Mesendoderm (in vitro differentiated cells): ENCODE measurements around the gene RAB40A.
"Not testable (repeated sequence)": the region's sequence is repeated elsewhere in the genome, so short reads cannot be mapped to it uniquely, and the experiment has no call there.

Source experiments
- DNase-seq: peaks from one replicate; pipeline ENCODE4 v3.0.0; 2013
- H2AK5ac ChIP-seq: 2 replicates; pipeline ENCODE4 v1.6.1; 2013; ENCODE audit warnings: low read length, inconsistent platforms
- H2BK120ac ChIP-seq: 2 replicates; pipeline ENCODE4 v1.6.1; 2013; ENCODE audit warnings: low read depth, mild to moderate bottlenecking, low read length, moderate library complexity, mixed read lengths
- H2BK15ac ChIP-seq: replicated peaks from 2 replicates; pipeline ENCODE4 v1.6.1; 2013; ENCODE audit warnings: low read depth, mild to moderate bottlenecking, moderate library complexity
- H2BK5ac ChIP-seq: 2 replicates; pipeline ENCODE4 v1.6.1; 2013; ENCODE audit warnings: low read length, inconsistent platforms
- H3K18ac ChIP-seq: 2 replicates; pipeline ENCODE4 v1.6.1; 2013; ENCODE audit warnings: mild to moderate bottlenecking, low read length, mixed read lengths
- H3K23ac ChIP-seq: one replicate; pipeline ENCODE4 v1.6.1; 2013; ENCODE audit warnings: low read length
- H3K27ac ChIP-seq: 2 replicates; pipeline ENCODE4 v1.5.1; 2013; ENCODE audit warnings: low read depth, mild to moderate bottlenecking, inconsistent platforms, low read length, moderate library complexity
- H3K27me3 ChIP-seq: 2 replicates; pipeline ENCODE4 v1.6.1; 2013; ENCODE audit warnings: low read length, control low read depth, mild to moderate bottlenecking, inconsistent platforms; ENCODE audit not compliant: insufficient read depth, poor library complexity
- H3K36me3 ChIP-seq: 2 replicates; pipeline ENCODE4 v1.6.1; 2013; ENCODE audit warnings: low read length, inconsistent platforms; ENCODE audit not compliant: control insufficient read depth, insufficient read depth
- H3K4ac ChIP-seq: one replicate; pipeline ENCODE4 v1.6.1; 2013; ENCODE audit warnings: low read depth, mild to moderate bottlenecking, low read length, moderate library complexity
- H3K4me1 ChIP-seq: 2 replicates; pipeline ENCODE4 v1.6.1; 2013; ENCODE audit warnings: low read depth, low read length, inconsistent platforms; ENCODE audit not compliant: control insufficient read depth
- H3K4me2 ChIP-seq: 2 replicates; pipeline ENCODE4 v1.6.1; 2013; ENCODE audit warnings: low read length
- H3K4me3 ChIP-seq: 2 replicates; pipeline ENCODE4 v1.5.1; 2013; ENCODE audit warnings: mild to moderate bottlenecking, low read length
- H3K56ac ChIP-seq: one replicate; pipeline ENCODE4 v1.6.1; 2013; ENCODE audit warnings: low read length
- H3K79me1 ChIP-seq: 2 replicates; pipeline ENCODE4 v1.6.1; 2013; ENCODE audit warnings: low read length, inconsistent platforms
- H3K79me2 ChIP-seq: 2 replicates; pipeline ENCODE4 v1.6.1; 2013; ENCODE audit warnings: mild to moderate bottlenecking, low read length; ENCODE audit not compliant: control insufficient read depth, insufficient read depth
- H3K9ac ChIP-seq: 2 replicates; pipeline ENCODE4 v1.6.1; 2013; ENCODE audit warnings: low read length, inconsistent platforms
- H4K5ac ChIP-seq: one replicate; pipeline ENCODE4 v1.6.1; 2013; ENCODE audit warnings: low read length
- H4K8ac ChIP-seq: one replicate; pipeline ENCODE4 v1.6.1; 2013; ENCODE audit warnings: low read depth, mild to moderate bottlenecking, control low read depth, low read length, moderate library complexity
- WGBS: extraction: QIAGEN DNeasy Blood & Tissue Kit; methylation state at CpG from one replicate; pipeline ENCODE4 v1.1.7; 2013; ENCODE audit warnings: low lambda C conversion rate, missing lambda C conversion rate; ENCODE audit not compliant: insufficient coverage; ENCODE audit errors: extremely low coverage; 5-methylcytosine and 5-hydroxymethylcytosine counted together

RAB40A gene

DNA sequence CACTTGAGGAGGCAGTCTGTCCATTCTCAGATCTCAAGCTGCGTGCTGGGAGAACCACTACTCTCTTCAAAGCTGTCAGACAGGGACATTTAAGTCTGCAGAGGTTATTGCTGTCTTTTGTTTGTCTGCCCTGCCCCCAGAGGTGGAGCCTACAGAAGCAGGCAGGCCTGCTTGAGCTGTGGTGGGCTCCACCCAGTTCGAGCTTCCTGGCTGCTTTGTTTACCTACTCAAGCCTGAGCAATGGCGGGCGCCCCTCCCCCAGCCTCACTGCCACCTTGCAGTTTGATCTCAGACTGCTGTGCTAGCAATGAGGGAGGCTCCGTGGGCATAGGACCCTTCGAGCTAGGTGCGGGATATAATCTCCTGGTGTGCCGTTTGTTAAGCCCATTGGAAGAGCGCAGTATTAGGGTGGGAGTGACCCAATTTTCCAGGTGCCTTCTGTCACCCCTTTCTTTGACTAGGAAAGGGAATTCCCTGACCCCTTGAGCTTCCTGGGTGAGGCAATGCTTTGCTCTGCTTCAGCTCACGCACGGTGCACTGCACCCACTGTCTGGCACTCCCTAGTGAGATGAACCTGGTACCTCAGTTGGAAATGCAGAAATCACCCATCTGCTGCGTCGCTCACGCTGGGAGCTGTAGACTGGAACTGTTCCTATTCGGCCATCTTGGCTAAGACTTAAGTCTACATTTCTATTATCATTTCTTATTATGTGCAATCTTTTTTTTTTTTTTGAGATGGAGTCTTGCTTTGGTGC lies 59.1 kb downstream of the RAB40A start:
- DNase-seq, H3K4me3 ChIP-seq, H3K27me3 ChIP-seq, H3K4ac ChIP-seq, H4K5ac ChIP-seq, H3K56ac ChIP-seq, H2BK5ac ChIP-seq, H3K27ac ChIP-seq, H3K79me1 ChIP-seq, H2BK120ac ChIP-seq, H4K8ac ChIP-seq, H3K79me2 ChIP-seq, H2BK15ac ChIP-seq, H3K23ac ChIP-seq, H3K4me1 ChIP-seq, H3K18ac ChIP-seq, H3K36me3 ChIP-seq, H3K9ac ChIP-seq, H3K4me2 ChIP-seq, H2AK5ac ChIP-seq: not testable (repeated sequence)
- no CpG with 5 or more reads among the region's 15 CpGs for WGBS

DNA sequence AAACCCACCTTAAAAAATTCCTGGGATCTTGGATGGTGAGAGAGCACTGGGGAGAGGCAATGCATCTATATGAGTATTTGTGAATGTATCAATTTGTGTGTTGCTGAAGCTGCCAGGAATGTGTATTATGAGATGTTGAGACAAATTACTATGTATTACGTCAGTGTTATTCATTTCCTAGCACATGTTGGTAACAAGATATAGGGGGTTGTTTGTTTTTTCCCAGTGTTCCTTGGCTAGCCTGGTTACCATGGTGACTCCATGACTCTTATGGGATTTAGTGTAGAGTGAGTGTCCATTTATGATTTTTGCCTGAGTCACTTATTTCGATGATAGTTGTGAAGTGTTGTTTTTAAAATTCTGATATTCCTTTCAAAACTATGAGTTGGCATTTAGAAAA lies 65.6 kb downstream of the RAB40A start:
- no peaks in the 10 kb centered on the region for H3K27me3 ChIP-seq
- H3K56ac ChIP-seq = no peak overlapping the region
- no peak overlapping the region for H2AK5ac ChIP-seq
- H3K4ac ChIP-seq = no peak overlapping the region
- no peak overlapping the region for H2BK15ac ChIP-seq
- H3K23ac ChIP-seq = no peak overlapping the region
- no peak overlapping the region for H3K27ac ChIP-seq
- H3K79me1 ChIP-seq = no peaks in the 10 kb centered on the region
- no peak overlapping the region for H3K9ac ChIP-seq
- no peak overlapping the region for H3K4me3 ChIP-seq
- no peaks in the 10 kb centered on the region for H3K36me3 ChIP-seq
- WGBS = no CpG with 5 or more reads among the region's 2 CpGs
- no peak for DNase-seq
- no peak overlapping the region for H2BK120ac ChIP-seq
- H3K4me2 ChIP-seq = no peak overlapping the region
- no peak overlapping the region for H4K5ac ChIP-seq
- no peak overlapping the region for H4K8ac ChIP-seq
- no peak overlapping the region for H3K18ac ChIP-seq
- no peaks in the 10 kb centered on the region for H3K79me2 ChIP-seq
- no peaks in the 10 kb centered on the region for H3K4me1 ChIP-seq
- H2BK5ac ChIP-seq = no peak overlapping the region
